BLaER1 (cell line): ENCODE results near the gene DOCK8.

Source experiments
- H3K27ac ChIP-seq: shearing (Covaris generic); formaldehyde crosslinking; 2 replicates; pipeline ENCODE4 v1.8.1; 2022
- H3K27me3 ChIP-seq: shearing (Covaris generic); formaldehyde crosslinking; 2 replicates; pipeline ENCODE4 v1.8.1; 2022
- H3K36me3 ChIP-seq: shearing (Covaris generic); formaldehyde crosslinking; 2 replicates; pipeline ENCODE4 v1.8.1; 2022
- H3K4me1 ChIP-seq: shearing (Covaris generic); formaldehyde crosslinking; 2 replicates; pipeline ENCODE4 v1.8.1; 2022
- H3K4me2 ChIP-seq: shearing (Covaris generic); formaldehyde crosslinking; 2 replicates; pipeline ENCODE4 v1.8.1; 2022
- H3K4me3 ChIP-seq: shearing (Covaris generic); formaldehyde crosslinking; 2 replicates; pipeline ENCODE4 v1.8.1; 2022
- H3K9ac ChIP-seq: shearing (Covaris generic); formaldehyde crosslinking; 2 replicates; pipeline ENCODE4 v1.8.1; 2022
- H3K9me3 ChIP-seq: shearing (Covaris generic); formaldehyde crosslinking; 2 replicates; pipeline ENCODE4 v1.8.1; 2022
- H4K20me1 ChIP-seq: shearing (Covaris generic); formaldehyde crosslinking; 2 replicates; pipeline ENCODE4 v1.8.1; 2022
- Cebpa-rat ChIP-seq: shearing (Covaris generic); IDR thresholded peaks from 2 replicates; pipeline ENCODE4 v1.8.1; 2022

DOCK8 gene

GRCh38 chr9:426976-427375 lies 212.3 kb downstream of the DOCK8 start:
- H3K4me3 ChIP-seq, result no peak overlapping the region
- peaks cover 31% of the 10 kb centered on the region; the same call in 1 of the 2 replicates for H3K36me3 ChIP-seq
- H3K4me2 ChIP-seq, result no peak overlapping the region
- H3K27me3 ChIP-seq, result no peaks in the 10 kb centered on the region
- H3K9me3 ChIP-seq, result no peaks in the 10 kb centered on the region
- no peak overlapping the region for H3K27ac ChIP-seq
- no peak for TF ChIP-seq Cebpa-rat
- no peak overlapping the region for H3K9ac ChIP-seq
- H3K4me1 ChIP-seq, result no peaks in the 10 kb centered on the region
- no peaks in the 10 kb centered on the region for H4K20me1 ChIP-seq

- no peak overlapping the region for H3K27ac ChIP-seq
- no peaks in the 10 kb centered on the region for H4K20me1 ChIP-seq
- H3K9ac ChIP-seq, result no peak overlapping the region
- no peaks in the 10 kb centered on the region for H3K4me1 ChIP-seq
- no peak overlapping the region for H3K4me2 ChIP-seq
- H3K9me3 ChIP-seq, result no peaks in the 10 kb centered on the region
- H3K4me3 ChIP-seq, result no peak overlapping the region
- peaks cover 51% of the 10 kb centered on the region for H3K36me3 ChIP-seq
- no peak for TF ChIP-seq Cebpa-rat
- no peaks in the 10 kb centered on the region for H3K27me3 ChIP-seq
Observed at GRCh38 chr9:431701-432100, 217.0 kb downstream of the DOCK8 start.

- Histone ChIP-seq H3K9ac (no peak overlapping the region), H3K4me2 (no peak overlapping the region), H3K4me1 (no peaks in the 10 kb centered on the region), H3K27ac (no peak overlapping the region), H3K36me3 (peaks cover 47% of the 10 kb centered on the region), H4K20me1 (no peaks in the 10 kb centered on the region), H3K4me3 (no peak overlapping the region), H3K9me3 (no peaks in the 10 kb centered on the region), H3K27me3 (no peaks in the 10 kb centered on the region)
- no peak for TF ChIP-seq Cebpa-rat
Observed at GRCh38 chr9:436482-436881, 221.8 kb downstream of the DOCK8 start.

GRCh38 chr9:437066-437465 lies 222.4 kb downstream of the DOCK8 start:
- H3K4me1 ChIP-seq, result no peaks in the 10 kb centered on the region
- H3K9ac ChIP-seq, result no peak overlapping the region
- no peak overlapping the region for H3K4me2 ChIP-seq
- no peaks in the 10 kb centered on the region for H4K20me1 ChIP-seq
- H3K27me3 ChIP-seq, result no peaks in the 10 kb centered on the region
- no peak for TF ChIP-seq Cebpa-rat
- H3K9me3 ChIP-seq, result no peaks in the 10 kb centered on the region
- H3K36me3 ChIP-seq, result peaks cover 42% of the 10 kb centered on the region
- H3K4me3 ChIP-seq, result no peak overlapping the region
- H3K27ac ChIP-seq, result no peak overlapping the region

- no peak overlapping the region for H3K4me3 ChIP-seq
- H3K9ac ChIP-seq, result no peak overlapping the region
- no peaks in the 10 kb centered on the region for H3K27me3 ChIP-seq
- no peak overlapping the region for H3K4me2 ChIP-seq
- H3K27ac ChIP-seq, result no peak overlapping the region
- no peaks in the 10 kb centered on the region for H3K9me3 ChIP-seq
- H3K4me1 ChIP-seq, result no peaks in the 10 kb centered on the region
- peaks cover 37% of the 10 kb centered on the region for H3K36me3 ChIP-seq
- H4K20me1 ChIP-seq, result no peaks in the 10 kb centered on the region
- no peak for TF ChIP-seq Cebpa-rat
Observed at GRCh38 chr9:437574-438001, 222.9 kb downstream of the DOCK8 start.

- Histone ChIP-seq H3K4me3 (no peak overlapping the region), H3K36me3 (peaks cover 32% of the 10 kb centered on the region), H3K9ac (no peak overlapping the region), H3K27ac (no peak overlapping the region), H3K4me2 (no peak overlapping the region), H3K9me3 (no peaks in the 10 kb centered on the region), H4K20me1 (no peaks in the 10 kb centered on the region), H3K4me1 (no peaks in the 10 kb centered on the region), H3K27me3 (no peaks in the 10 kb centered on the region)
- TF ChIP-seq Cebpa-rat, result no peak
Observed at GRCh38 chr9:438066-438465, 223.4 kb downstream of the DOCK8 start.

GRCh38 chr9:438961-439768 lies 224.5 kb downstream of the DOCK8 start:
- Histone ChIP-seq H3K4me2 (no peak overlapping the region), H3K36me3 (peaks cover 33% of the 10 kb centered on the region), H4K20me1 (no peaks in the 10 kb centered on the region), H3K27ac (no peak overlapping the region), H3K27me3 (no peaks in the 10 kb centered on the region), H3K4me3 (no peak overlapping the region), H3K9me3 (no peaks in the 10 kb centered on the region), H3K9ac (no peak overlapping the region), H3K4me1 (no peaks in the 10 kb centered on the region)
- TF ChIP-seq Cebpa-rat, result no peak

GRCh38 chr9:441126-441525 lies 226.5 kb downstream of the DOCK8 start:
- Histone ChIP-seq H3K9ac (no peak overlapping the region), H3K4me3 (no peak overlapping the region), H3K36me3 (peaks cover 22% of the 10 kb centered on the region), H3K27me3 (no peaks in the 10 kb centered on the region), H3K27ac (no peak overlapping the region), H3K4me2 (no peak overlapping the region), H3K4me1 (no peaks in the 10 kb centered on the region), H4K20me1 (no peaks in the 10 kb centered on the region), H3K9me3 (no peaks in the 10 kb centered on the region)
- TF ChIP-seq Cebpa-rat, result no peak

GRCh38 chr9:444528-444927 lies 229.9 kb downstream of the DOCK8 start:
- no peak overlapping the region for H3K4me3 ChIP-seq
- TF ChIP-seq Cebpa-rat, result no peak

GRCh38 chr9:445033-445432 lies 230.4 kb downstream of the DOCK8 start:
- H3K9me3 ChIP-seq, result no peaks in the 10 kb centered on the region
- peaks cover 20% of the 10 kb centered on the region for H3K36me3 ChIP-seq
- H3K4me1 ChIP-seq, result no peaks in the 10 kb centered on the region
- no peaks in the 10 kb centered on the region for H3K27me3 ChIP-seq
- no peak overlapping the region for H3K4me3 ChIP-seq
- H4K20me1 ChIP-seq, result no peaks in the 10 kb centered on the region
- TF ChIP-seq Cebpa-rat, result no peak
- no peak overlapping the region for H3K4me2 ChIP-seq
- no peak overlapping the region for H3K9ac ChIP-seq
- no peak overlapping the region for H3K27ac ChIP-seq

More at GRCh38 chr9:444528-444927, 229.9 kb downstream of the DOCK8 start:
- no peaks in the 10 kb centered on the region for H3K9me3 ChIP-seq
- no peaks in the 10 kb centered on the region for H3K4me1 ChIP-seq
- peaks cover 15% of the 10 kb centered on the region for H3K36me3 ChIP-seq
- H3K27me3 ChIP-seq, result no peaks in the 10 kb centered on the region
- no peak overlapping the region for H3K27ac ChIP-seq
- H3K9ac ChIP-seq, result no peak overlapping the region
- H3K4me2 ChIP-seq, result no peak overlapping the region
- no peaks in the 10 kb centered on the region for H4K20me1 ChIP-seq
